NCI-H345 treated with DMSO at 0.1 percent for 48 hours (cell line): ENCODE data around the gene TNNT2.

Experiments
- DNase-seq: peaks from one replicate; lab custom pipeline; 2025; ENCODE audit not compliant: unreplicated experiment; lab: John Stamatoyannopoulos, UW

TNNT2 gene

GRCh38 chr1:201404055-201404454 lies 26.6 kb upstream of the TNNT2 start:
- DNase-seq = no peak

DNA sequence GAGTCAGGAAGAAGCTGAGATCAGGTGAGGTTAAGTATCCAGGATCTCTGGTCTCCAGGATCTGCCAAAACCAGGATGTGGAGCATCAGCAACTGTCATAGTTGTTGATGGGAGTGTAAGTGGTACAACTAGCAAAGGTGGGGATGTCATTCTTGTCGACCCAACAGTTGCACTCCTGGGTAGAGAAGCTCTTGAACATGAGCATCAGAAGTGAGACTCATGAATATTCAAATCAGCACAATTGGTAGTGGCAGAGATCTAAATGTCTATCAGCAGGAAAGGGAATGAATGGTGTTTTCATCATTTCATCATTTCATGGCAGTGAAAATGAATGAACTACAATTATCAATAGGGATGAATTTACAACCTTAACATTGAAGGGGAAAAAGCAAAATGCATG lies 25.9 kb upstream of the TNNT2 start:
- DNase-seq = no peak

DNA sequence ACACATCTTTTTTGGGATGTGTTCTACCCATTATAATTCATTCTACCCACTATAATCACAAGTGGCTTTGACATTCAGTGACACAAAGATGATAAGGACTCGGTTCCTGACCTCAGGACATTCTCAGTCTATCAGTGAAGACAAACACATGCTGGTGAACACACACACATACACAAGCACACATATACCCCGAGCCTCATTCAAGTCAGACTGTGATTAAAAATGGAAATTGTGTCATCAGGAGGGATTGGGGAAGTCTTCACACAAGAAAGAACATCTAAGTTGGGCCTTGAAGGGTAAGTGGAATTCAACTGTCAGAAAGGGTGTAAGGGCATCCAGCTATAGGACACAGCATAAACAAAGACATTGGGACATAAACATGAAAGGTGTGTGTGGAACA lies 24.2 kb upstream of the TNNT2 start:
- DNase-seq = no peak

GRCh38 chr1:201400852-201401230 lies 23.4 kb upstream of the TNNT2 start:
- DNase-seq = no peak

DNA sequence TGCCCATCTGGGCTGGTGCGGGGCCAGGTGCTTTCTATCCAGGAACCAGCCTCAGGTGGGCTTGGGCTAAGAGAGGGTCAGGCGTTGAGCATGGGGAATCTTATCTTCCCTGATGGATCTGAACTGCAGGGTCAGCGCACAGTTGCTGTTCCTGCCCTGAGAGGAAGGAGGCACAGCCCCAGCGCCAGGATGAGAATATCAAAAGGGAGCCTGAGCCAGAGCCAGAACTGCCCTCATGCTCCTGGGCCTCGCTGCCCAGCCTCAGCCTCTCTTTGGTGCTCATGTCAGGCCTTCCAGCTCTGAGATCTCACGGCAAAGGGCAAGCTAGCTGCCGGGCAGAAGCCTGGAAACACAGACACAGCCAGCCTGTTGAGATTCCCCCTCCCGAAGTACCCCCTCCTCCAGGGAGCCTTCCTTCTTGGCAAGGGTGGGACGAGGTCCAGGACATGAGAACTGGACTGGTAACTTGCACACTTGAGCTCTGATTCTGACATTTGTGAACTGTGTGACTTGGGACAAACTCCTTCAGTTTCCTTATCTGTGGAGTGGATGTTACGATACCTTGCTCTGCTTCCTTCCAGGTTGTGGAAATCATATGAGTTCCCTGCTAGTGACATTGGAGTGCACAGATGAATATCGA lies 22.9 kb upstream of the TNNT2 start:
- DNase-seq = no peak

- DNase-seq = peak; percentile 13
Measured at GRCh38 chr1:201399352-201400126, 22.1 kb upstream of the TNNT2 start.

DNA sequence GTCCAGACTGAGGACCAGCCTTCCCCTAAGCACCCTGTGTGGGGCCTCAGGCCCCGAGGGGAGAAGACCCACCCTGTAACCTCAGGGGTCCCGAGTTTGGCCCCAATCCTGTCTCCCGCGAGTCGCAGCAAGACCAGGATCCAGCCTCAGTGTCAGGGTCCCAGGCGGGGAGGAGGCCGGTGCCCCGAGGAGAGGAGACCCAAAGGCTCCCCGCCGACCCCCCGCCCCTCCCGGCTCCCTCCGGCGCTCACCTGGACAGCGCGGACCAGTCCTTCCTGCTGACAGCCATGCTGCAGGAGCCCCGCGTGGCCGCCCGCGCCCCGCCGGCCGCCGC lies 21.5 kb upstream of the TNNT2 start, which contains the start of gene LAD1:
Gene LAD1, minus strand, starts transcription at position 307 of the 334 bp plus-strand sequence. Its CDS starts 18 bp downstream, at position 289.
- DNase-seq = no peak

DNA sequence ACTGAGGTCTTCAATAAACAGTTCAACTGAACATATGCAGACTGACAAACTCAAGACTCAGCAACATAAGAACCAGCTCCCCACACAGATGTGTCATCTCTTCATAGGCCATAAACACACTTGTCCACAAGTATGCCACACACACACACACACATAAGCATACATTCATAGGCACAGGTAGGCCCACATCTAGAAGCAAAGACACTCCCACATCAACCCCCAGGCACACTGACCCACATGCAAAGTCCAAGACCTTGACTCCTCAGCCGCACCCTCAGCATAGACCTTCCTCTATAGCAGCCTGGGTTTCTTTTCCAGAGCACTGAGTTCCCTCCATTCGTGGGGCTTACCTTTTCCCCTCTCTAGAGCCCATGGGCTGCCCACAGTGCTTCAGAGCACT lies 20.2 kb upstream of the TNNT2 start:
- no peak for DNase-seq

DNA sequence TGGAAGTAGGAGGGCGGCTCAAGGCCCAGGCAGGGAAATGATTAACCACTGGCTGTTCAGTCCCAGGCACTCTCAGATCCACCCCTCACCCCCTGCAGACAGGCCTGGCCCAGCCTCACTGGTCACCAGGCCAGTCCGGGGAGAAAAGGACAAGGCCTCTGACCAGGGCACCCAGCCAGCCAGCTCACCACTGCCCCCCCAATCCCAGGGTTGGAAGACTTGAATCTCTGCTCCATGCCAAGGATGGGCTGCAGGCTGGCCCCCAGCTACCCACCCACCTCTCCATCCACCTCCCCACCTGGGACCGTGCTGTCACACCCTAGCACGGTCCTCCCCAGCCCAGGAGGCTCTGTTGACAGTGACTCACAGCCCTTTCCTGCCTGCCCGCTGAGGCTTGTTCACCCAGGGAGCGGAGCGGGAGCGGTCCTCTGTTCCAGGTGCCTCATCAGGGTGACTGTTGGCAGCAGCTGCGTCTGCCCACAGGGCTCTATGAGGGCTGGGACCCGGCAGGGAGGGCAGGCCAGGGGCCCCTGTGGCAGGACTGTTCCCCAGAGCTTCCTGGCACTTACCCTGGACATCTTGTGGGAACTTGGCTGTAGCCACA lies 19.5 kb upstream of the TNNT2 start:
- no peak for DNase-seq

DNA sequence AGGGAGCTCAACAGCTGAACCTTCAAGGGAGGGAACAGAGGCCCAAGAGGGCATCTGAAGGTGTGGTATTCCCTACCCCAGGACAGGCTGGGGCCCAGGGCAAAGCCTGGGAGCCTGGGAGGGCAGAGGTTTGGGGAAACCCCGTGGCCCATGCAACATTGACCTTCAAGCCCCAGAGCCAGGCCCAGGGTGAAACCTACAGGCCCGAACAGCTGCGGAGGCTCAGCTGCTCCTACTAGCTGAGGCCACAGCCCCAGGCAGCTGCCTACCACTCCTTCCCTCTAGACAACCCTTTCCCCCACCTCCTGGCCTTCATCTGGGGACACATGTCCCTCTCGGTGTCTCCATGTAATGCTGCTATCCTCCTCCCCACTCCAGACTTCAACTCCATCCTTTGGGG lies 18.5 kb upstream of the TNNT2 start:
- DNase-seq = no peak

DNA sequence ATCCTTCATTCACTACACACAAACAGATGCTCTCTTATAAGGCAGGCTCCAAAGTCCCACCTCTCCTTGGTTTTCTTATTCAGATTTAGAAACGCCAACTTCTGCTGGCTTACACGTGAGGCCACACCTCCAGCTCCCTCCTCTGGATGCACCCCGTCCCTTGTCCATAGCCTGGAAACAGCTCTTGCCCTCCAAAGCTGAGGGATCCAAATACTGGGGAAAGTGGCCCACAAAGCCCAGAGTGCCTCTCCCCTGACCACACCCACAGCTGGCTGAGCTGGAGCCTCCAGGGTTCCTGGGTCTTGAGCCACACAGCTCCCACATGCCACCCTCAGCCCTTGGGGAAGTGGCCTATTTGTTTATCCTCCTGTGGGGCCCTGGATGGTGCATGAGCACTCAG lies 17.1 kb upstream of the TNNT2 start:
- no peak for DNase-seq

DNA sequence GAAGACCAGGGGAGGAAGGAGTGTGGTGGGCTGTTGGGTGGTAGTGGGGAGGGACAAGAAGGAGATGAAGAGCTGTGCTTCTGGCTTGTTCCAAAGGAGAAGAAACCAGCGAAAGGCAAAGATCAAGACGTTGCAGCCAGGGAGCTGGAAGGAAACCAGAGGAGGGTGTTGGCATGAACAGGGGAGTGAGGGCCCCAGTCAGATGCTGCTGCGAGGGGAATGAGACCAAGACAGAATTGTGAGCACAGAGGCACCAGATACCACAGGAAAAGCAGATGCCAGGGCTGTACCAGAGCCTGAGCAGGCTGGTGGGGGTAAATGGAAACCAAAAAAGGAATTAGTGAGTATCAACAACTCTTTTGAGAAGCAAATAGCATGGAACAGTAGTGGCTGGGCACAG lies 15.6 kb upstream of the TNNT2 start:
- DNase-seq = no peak

DNA sequence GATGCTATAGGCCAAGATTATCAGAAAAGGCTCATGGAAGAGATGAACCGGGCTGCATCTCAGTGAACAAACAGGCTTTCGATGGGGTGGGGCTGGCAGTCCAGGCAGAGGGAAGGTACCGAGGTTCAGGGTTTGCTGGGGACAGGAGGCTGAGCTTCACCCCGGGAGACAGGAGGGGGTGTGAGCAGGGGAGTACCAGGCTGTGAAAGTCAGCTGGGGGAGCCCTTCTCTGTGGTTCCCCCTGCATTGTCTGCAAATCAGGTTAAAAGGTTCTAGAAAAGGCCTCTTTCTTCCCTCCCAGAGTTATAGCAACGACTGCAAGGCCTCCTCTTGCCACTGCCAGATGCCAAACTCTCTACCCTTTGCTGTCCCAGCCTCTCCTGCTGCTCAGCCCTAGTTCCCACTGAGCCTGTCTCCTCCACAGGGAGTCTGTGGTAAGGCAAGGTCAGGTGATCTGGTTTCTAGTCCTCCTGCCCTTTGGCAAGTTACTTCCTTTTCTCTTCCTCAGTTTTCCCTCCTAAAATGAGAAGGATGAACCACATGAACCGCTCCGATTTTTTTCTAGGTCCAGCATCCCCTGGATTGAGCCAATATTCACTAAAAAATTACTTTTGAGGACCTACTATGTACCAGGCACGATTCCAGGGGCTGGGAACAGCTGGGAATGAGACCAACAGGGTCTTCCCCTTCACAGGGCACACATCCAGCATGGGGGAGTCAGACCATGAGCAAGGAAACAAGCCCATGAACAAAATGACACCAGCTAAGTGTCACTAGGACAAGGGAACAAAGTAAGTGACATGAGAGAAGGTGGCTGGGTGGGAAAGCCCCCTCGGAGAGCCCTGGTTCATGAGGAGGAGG lies 14.4 kb upstream of the TNNT2 start:
- no peak for DNase-seq

DNA sequence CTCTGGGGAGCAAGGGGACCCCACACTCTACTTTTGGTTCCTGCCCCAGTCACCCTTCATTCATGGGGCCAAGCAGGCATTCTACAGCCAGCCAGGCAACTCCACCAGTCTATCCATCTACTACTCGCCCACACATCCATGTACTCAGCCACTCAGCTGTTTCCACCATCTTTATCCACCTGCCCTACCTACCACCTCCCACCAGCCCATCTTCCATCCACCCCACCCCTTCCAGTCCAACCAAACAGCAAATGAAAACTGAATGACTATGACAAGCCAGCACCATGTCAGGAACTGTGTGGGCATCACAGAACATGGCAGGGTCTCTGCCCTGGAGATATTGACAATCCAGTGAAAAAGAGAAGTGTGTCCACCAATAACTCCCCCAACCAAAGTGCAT lies 13.7 kb upstream of the TNNT2 start:
- no peak for DNase-seq

GRCh38 chr1:201389051-201389450 lies 11.6 kb upstream of the TNNT2 start:
- no peak for DNase-seq

DNA sequence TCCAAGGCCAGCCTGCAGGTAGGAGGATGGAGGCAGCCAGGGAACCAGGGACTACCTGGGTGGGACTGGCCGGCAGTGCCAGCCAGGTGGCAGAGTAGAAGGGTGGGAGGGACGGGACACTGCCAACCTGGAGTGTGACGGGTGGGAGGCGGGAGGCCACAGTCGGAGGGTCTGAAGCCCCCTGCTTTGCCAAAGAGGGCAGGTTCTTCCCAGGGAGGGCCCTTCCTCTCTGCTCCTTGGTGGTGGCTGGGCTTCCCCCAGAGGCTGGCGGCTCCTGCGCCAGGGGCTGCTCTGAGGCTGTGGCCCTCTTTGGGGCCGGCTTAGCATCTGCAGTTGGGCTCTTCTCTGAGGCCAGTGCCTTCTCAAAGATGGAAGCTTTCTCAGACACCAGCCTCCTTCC lies 8.7 kb upstream of the TNNT2 start:
- DNase-seq = no peak

- DNase-seq = peak; percentile 73
Measured at GRCh38 chr1:201385299-201385891, 7.9 kb upstream of the TNNT2 start.

DNA sequence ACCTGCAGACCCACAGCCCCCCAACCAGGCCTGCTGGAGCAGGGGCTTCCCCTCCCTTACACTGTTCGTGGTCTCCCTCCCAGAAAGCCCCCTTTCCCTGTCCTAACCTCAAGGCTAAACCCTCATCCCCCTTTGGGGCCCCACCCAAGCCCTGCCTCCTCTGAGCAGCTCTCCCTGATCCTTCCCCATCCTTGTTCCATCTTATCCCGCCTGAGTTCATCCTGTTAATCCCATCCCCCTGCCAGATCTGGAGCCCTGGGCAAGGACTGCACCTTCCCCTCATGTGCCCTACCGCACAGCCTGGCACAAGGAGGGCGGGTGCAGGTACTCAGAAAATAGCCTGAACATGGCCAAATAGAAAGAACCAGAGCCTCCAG lies 6.9 kb upstream of the TNNT2 start:
- no peak for DNase-seq

GRCh38 chr1:201383647-201384405 lies 6.3 kb upstream of the TNNT2 start:
- DNase-seq = peak; percentile 66

GRCh38 chr1:201381130-201381529 lies 3.6 kb upstream of the TNNT2 start:
- DNase-seq = peak; percentile 70
